ENCODE data around the gene TFEB.

The TFEB gene

DNA sequence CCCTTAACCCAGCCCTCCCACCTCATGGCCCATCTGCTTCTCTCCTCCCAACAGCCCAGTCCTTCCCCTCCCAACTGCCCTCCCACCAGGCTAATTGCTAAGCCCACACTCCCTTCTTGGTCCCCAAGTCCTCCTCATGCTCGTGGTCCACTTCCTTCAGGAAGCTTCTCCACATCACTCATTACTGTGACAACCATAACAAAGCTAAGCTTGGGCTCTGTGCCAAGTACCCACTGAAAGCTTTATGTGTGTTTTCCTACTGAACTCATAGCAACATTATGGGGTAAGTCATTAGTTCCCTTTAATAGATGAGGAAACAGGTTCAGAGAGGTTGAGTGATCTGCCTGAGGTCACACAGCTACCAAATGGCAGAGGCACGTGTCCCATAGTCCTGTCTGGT, 28.1 kb upstream of the TFEB start:
- no peak for DNase-seq

DNA sequence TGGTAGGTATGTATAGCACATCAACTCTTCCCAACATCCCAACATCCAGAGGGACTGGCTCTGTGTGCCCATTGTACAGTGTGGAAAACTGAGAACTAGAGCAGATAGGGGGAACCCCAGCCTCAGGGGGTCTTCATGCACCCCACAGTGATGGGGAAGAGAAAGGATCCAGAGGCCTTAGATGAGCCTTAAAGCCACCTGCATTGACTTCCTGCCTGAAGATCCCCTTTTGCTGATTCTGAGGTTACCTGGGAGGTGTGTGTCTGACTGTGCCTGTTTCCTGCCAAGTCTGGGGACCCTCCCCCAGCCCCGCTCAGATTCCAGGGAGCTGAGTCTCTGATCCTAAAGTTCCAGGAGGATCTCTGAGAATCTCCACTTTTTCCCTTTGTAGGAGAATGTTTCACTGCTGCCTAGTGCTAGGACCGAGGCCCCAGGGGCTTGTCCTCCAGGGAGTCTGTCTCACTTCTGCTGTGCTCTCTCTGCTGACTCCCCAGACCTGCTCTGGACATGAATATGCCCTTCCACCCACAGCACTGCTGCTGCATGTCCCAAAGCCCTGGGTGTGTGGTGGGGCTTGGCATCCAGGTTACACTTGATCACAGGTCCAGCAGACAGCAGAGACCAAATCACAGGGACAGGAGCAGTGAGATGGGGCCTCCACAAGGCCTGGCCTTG, 24.6 kb upstream of the TFEB start:
- DNase-seq, result no peak

GRCh38 chr6:41759106-41759904, 23.9 kb upstream of the TFEB start:
- DNase-seq, result no peak

DNA sequence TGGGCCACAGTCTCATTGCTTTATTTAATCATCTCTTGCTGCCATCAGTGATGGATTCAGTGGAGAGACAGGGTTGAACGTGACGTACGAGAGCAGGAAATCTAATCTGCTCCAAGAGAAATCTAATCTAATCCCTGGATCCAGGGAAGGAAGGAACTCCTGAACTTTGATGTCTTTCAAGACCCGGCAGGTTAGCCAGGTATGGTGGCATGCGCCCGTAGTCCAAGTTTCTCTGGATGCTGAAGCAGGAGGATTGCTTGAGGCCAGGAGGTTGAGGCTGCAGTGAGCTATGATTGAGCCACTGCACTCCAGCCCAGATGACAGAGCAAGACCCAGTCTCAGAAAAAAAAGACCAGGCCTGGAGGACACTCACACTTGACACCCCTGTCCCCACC, 23.2 kb upstream of the TFEB start:
- no peak for DNase-seq

GRCh38 chr6:41757931-41758640, 22.7 kb upstream of the TFEB start:
- DNase-seq, result no peak

GRCh38 chr6:41757271-41757670, 21.9 kb upstream of the TFEB start:
- DNase-seq, result no peak

- peak; percentile 13 for DNase-seq
Observed at GRCh38 chr6:41756354-41756753, 20.9 kb upstream of the TFEB start.

DNA sequence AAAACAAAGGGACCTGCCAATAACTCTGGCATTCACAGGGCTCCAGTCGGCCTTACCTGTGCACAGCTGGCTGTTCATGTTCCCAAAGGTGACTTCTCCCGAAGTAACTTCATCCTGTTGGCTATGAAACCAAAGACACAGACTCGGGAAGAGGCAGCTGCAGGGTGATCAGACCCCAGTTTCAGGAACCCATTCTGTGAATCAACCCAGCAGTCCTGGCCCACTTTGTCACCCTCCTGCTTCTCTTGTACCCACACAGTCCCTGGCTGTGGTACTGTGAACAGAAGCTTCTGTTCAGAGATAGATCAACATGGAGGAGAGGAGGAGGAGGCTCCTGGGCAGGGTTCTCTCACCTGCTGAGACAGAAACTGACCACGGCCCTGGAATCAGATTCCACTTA, 20.5 kb upstream of the TFEB start:
- DNase-seq, result no peak

DNA sequence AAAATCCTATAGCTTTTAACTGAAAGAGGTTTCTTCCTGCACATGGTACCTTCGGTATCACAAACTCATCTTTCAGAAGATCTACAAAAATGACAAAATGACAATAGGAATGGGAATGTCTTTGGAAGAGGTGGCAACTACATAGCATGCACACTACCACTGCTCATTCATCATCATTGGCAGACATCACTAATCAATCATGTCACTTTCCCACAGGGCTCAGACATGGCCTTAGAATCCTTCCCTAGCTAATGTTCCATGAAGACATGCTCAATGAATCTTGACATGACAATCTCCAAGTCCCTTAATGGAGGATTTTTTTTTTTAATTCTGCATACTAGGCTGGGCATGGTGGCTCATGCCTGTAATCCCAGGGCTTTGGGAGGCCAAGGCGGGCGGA, 15.0 kb upstream of the TFEB start:
- DNase-seq, result no peak

GRCh38 chr6:41748542-41748941, 13.1 kb upstream of the TFEB start:
- no peak for DNase-seq

- DNase-seq, result no peak
Observed at GRCh38 chr6:41748102-41748477, 12.7 kb upstream of the TFEB start.

DNA sequence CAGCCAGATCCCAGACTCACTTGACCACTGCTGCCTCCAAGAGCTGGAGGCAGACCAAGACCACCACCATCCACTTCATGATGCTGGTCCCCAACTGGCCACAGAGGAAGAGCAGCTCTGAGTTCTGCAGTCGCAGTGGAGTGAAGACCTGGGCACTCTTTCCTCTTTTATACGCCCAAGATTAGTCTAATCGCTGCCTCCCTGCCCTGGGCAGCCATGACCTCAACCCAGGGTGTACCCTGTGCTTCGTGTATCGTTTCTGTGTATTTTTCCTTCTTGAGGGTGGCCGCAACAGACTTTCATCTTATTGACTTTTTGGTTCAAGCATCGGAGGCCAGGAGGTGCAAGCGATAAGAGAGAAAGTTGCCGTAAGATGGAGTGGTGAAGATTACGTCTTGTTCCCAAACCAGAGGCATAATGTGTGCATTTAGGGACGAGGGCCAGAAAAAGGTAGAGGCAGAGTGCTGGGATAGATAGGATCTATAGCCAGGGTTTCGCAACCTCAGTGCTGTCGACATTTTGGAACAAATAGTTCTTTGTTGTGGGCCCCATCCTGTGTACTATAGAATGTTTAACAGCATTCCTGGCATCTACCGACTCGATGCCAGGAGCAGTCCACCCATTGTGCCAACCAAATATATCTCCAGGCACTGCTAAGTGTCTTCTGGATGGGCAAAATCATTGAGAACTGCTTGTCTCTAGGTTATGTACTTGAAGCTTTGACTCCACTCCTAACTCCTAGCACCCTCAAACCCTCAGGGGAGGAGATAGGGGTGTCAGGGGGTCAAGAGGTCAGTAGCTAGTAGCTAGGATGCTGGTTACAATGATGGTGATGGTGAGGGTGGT, 12.1 kb upstream of the TFEB start, which contains the start of gene PGC:
PGC (minus strand) TSS at position 142 of the 846 bp plus-strand sequence; CDS start at position 79, 63 bp downstream.
- DNase-seq, result no peak

GRCh38 chr6:41746107-41746506, 10.7 kb upstream of the TFEB start:
- no peak for DNase-seq

DNA sequence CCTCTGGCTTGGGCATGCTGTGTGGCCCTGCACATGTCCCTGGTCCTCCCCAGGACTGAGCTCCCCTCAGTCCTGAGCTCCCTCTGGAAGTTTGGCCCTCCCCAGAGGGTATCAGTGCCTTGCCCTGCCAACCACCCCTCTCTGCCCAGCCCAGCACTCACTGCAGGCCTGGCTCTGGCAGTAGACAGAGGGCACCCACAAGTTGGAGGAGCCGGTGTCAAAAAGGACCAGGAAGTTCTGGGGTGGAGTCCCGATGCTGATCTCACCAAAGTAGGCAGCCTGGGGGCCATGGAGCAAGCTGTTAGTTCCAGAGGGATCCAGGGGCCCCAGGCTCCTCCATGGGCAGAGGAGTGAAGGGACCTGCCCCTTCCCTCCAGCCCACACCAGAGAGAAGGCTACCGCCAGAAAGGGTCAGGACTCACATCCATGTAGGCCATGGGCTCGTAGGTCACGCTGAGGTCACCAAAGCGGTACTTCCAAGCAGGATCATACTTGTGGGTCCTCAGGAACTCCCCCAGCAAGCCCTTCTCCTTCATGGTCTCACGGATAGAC, 8.9 kb upstream of the TFEB start:
- no peak for DNase-seq

DNA sequence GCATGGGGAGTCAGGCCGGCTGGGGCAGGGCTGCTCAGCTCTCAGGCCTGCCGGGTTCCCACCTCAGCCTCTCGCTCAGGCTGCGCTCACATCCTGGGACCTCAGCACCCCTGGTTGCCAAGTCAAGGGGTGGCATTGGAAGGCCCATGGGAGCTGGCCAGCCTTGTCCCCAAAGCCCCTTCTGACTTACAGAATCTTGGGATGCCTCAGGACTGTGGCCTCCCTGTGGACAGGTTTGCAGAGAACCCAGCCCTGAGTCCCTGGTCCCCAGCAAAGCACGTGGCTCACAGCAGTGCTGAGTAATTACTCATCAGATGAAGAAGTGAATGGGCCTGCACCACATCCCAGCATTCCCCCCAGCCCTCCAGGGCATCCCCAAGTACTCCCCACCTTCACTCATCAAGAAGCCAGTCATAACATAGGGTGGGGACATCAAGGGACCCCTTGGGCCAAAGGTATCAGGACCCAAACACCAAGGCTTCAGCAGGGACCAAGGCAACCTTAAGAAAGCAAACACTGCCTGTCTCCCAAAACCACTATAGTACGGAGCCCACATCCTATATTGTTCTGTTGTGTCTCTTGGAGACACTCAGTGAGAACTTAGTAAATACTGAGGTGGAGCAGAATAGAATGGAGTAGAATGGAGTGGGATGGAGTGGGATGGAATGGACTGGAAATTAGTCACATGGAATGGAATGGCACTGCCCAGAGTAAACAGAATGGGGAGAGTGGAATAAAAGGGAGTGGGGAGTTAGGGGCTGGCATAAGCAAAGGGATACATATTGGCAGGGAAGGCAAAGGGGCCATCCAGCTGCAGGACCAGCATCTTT, 8.2 kb upstream of the TFEB start:
- no peak for DNase-seq

DNA sequence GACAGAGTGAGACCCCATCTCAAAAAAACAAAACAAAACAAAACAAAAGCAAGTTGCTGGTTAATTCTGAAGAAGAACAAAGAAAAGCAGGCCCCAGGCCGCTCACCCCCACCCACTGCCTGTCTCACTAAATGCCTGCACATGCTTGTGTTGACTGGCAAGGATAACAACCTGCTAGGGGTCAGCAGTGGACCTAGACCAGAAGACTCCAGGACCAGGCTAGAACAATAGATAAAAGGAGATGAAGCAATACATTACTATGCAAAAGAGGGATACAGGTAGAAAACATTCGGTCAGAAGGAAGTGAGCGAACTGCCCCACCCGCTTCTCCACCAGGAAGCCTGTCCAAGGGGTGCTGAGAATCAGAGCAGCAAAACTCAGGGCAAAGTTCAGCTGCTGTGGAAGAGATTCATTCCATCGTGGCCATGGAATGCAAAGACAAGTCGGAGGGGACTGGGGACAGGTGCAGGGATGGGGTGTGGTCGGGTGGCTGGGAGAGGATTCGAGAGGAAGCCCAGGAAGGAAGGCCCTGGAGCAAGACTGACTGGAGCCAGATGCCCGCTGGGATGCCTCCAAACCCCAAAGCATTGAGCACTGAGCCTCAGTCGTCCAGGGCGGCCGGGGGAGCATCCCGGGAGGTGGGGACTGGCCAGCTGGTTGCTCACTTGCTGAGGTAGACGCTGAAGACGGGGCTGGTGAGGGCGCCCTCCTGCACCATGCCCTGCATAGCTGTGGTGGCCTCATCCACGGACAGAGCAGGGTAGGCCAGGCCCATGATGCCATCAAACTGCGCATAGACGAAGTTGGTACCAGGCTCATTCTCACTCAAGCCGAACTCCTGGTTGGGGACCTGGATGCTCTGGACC, 6.5 kb upstream of the TFEB start:
- no peak for DNase-seq

DNA sequence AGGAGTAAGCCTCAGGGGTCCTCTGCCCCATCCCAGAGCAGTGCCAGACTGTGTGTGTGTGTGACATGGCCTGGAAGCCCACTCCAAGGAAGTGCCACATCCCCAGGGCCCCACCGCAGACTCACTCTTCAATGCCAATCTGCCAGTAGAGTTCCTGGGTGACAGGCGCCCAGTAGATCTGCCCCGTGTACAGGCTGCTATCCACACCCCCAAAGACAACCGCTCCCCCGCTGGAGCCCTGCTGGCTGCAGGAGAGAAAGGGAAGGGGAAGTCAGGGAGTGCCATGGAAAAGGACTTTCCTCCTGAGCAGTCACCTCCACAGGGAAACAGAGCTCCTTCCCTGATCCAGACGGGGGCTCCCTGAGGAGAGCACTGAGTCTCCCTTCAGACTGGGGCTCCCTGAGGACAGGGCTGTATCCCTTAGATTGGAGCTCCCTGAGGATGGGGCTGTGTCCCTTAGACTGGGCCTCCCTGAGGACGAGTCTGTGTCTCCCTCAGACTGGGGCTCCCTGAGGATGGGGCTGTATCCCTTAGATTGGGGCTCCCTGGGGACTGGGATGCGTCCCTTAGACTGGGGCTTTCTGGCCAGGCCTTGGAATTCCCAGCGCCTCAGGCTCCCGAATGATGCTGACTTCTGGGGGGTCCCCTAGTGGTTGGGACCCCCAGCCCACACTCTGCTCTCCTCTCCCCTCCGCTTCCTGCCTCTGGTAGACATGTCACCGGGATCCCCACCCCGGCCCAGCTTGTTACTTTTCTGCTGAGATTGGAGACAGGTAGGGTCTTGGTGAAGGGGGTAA, 5.2 kb upstream of the TFEB start:
- no peak for DNase-seq

GRCh38 chr6:41739041-41739440, 3.6 kb upstream of the TFEB start:
- no peak for DNase-seq

DNA sequence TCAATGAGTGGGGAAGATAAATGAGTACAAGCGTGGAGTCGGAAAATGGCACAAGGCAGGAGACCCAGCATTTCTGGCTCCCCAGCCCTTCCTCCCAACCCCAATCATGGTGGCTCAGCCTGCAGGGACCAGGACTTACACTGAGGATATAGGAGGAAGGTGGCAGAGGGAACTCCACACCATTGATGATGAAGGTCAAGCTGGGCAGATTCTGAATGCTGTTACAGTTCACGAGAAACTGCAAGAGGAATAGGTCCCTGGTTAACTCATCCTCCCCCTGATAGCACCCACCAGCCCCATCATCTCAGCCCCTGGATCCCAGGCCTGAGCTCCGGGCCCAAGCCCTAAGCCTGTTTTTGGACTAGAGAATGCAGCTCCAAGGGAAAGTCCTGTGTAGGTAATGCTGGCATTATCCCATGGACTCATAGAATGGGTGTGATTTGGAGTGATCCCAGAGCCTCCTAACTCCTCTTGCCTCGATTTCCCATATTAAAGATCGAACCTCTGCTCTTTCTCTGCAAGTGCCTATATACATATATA, 2.3 kb upstream of the TFEB start:
- no peak for DNase-seq
